Panc1 (cell line): ENCODE data around the gene CNN2. TPM values are rescaled to one million over a fixed set of nuclear protein-coding genes. Genes with fewer than 3 reads are reported as not detected.

Source experiments
- ATAC-seq: fragments of 200-7000 bp; cut with Tn5 transposase; 2 replicates; pipeline ENCODE4 v1.9.1; 2020; ENCODE audit warnings: mild to moderate bottlenecking, moderate library complexity
- BruUV-seq: library from RNA; stranded (reverse); fragments of 400-500 nt; replicated peaks from 2 replicates; lab custom pipeline; 2021; lab: Mats Ljungman, UMichigan
- CTCF ChIA-PET: fragments of 300-600 bp; sonication (Branson Sonifier 250); formaldehyde crosslinking; loops from one replicate; lab custom pipeline; 2022; ENCODE audit warnings: antibody characterized with exemption; lab: Charles Lee
- POLR2A ChIA-PET: fragments of 300-600 bp; sonication (Branson Sonifier 250); formaldehyde crosslinking; loops from one replicate; lab custom pipeline; 2022; ENCODE audit warnings: antibody characterized with exemption; lab: Charles Lee
- DNase-seq: peaks from one replicate; pipeline ENCODE4 v3.0.0-alpha.2; 2010; ENCODE audit warnings: low read depth, low spot score
- H3K27ac ChIP-seq: 2 replicates; pipeline ENCODE4 v1.5.1; 2011; ENCODE audit warnings: mild to moderate bottlenecking, low read length, inconsistent platforms
- H3K27me3 ChIP-seq: fragments of 200-500 bp; sonication (Bioruptor generic); 2 replicates; pipeline ENCODE4 v1.6.0; 2014; ENCODE audit warnings: low read length, inconsistent platforms; ENCODE audit not compliant: control insufficient read depth, insufficient read depth
- H3K36me3 ChIP-seq: fragments of 200-500 bp; sonication (Bioruptor generic); 2 replicates; pipeline ENCODE4 v1.5.1; 2014; ENCODE audit warnings: inconsistent platforms, mild to moderate bottlenecking, low read length, moderate library complexity; ENCODE audit not compliant: control insufficient read depth, insufficient read depth
- H3K4me1 ChIP-seq: 2 replicates; pipeline ENCODE4 v1.5.1; 2011; ENCODE audit warnings: inconsistent platforms, mild to moderate bottlenecking, low read length, moderate library complexity; ENCODE audit not compliant: control insufficient read depth, insufficient read depth
- H3K4me3 ChIP-seq, 2 experiments: 2 replicates each; pipeline ENCODE4 v1.5.1; 2011 to 2012; ENCODE audit warnings: low read depth in 2 of 2, low read length in 2 of 2, mild to moderate bottlenecking in 2 of 2, inconsistent platforms in 1 of 2, moderate library complexity in 1 of 2
- H3K9me3 ChIP-seq: fragments of 200-500 bp; sonication (Bioruptor generic); 2 replicates; pipeline ENCODE4 v1.5.1; 2014; ENCODE audit warnings: low read depth, mild to moderate bottlenecking, inconsistent platforms, low read length, moderate library complexity; ENCODE audit not compliant: control insufficient read depth, insufficient read depth
- CTCF ChIP-seq: fragments of 450-650 bp; IDR thresholded peaks from 2 replicates; pipeline ENCODE4 v1.5.1; 2017; ENCODE audit warnings: mild to moderate bottlenecking
- POLR2AphosphoS5 ChIP-seq: IDR thresholded peaks from 2 replicates; pipeline ENCODE4 v1.6.1; 2012; ENCODE audit warnings: mild to moderate bottlenecking, low read depth, low read length, moderate library complexity
- REST ChIP-seq, 2 experiments: IDR thresholded peaks; 2 replicates each; pipeline ENCODE4 v1.6.1; 2011 to 2012; ENCODE audit warnings: low read depth in 2 of 2, control low read depth in 1 of 2, low read length in 1 of 2, mild to moderate bottlenecking in 1 of 2, moderate library complexity in 1 of 2; ENCODE audit not compliant: insufficient read depth in 1 of 2
- SIN3A ChIP-seq: IDR thresholded peaks from 2 replicates; pipeline ENCODE4 v1.6.1; 2012; ENCODE audit warnings: low read depth, mild to moderate bottlenecking, low read length, moderate library complexity, borderline replicate concordance; ENCODE audit not compliant: insufficient read depth
- TCF7L2 ChIP-seq: IDR thresholded peaks from 2 replicates; pipeline ENCODE4 v1.6.1; 2011; ENCODE audit warnings: mild to moderate bottlenecking, low read depth, low read length, inconsistent platforms
- in situ Hi-C: cut with HindIII; loops from 2 replicates; pipeline ENCODE4 v1.10.0; 2016; ENCODE audit warnings: low sequenced_read_pairs, low pct_unique_long_range_greater_than_20kb
- intact Hi-C: fragments of 100-400 bp; cut with micrococcal nuclease; formaldehyde crosslinking; loops from one replicate; pipeline ENCODE4 v1.10.0; 2022; ENCODE audit not compliant: unreplicated experiment
- total RNA-seq: library from RNA; stranded (reverse); gene quantifications from one replicate; pipeline ENCODE4 v1.2.1, GENCODE V29; 2021; ENCODE audit not compliant: unreplicated experiment

Gene CNN2
- total RNA-seq, 1 experiment from 2014 or later: 203 TPM

- BruUV-seq: no TSS peak
- no peaks in the 10 kb centered on the region for H3K9me3 ChIP-seq
- H3K36me3 ChIP-seq: no peaks in the 10 kb centered on the region
- no peak overlapping the region for H3K27ac ChIP-seq
- no peak for ATAC-seq
- in situ Hi-C loops (no loop called here), intact Hi-C loops (no loop called here)
- DNase-seq: no peak
- TF ChIP-seq POLR2AphosphoS5 (no peak), TCF7L2 (no peak), REST (IDR thresholded peaks at IDR 0.05; ENCODE audit: insufficient read depth in 1 of 2, low read depth in 2 of 2, low read length in 1 of 2) (no peak), CTCF (no peak), SIN3A (no peak)
- ChIA-PET CTCF (no interaction called here), POLR2A (no interaction called here)
- H3K27me3 ChIP-seq: no peaks in the 10 kb centered on the region
- H3K4me1 ChIP-seq: no peaks in the 10 kb centered on the region; the same call in 1 of the 2 replicates
- H3K4me3 ChIP-seq: no peak overlapping the region
These were observed 21.4 kb upstream of the CNN2 start for GRCh38 chr19:1004803-1005664.

GRCh38 chr19:1006711-1007398, 19.6 kb upstream of the CNN2 start:
- Histone ChIP-seq H3K4me3 (no peak overlapping the region), H3K36me3 (no peaks in the 10 kb centered on the region), H3K9me3 (no peaks in the 10 kb centered on the region), H3K27ac (no peak overlapping the region), H3K4me1 (no peaks in the 10 kb centered on the region; the same call in 1 of the 2 replicates), H3K27me3 (no peaks in the 10 kb centered on the region)
- ChIA-PET CTCF (no interaction called here), POLR2A (no interaction called here)
- no peak for TF ChIP-seq SIN3A
- no peak for TF ChIP-seq TCF7L2
- TF ChIP-seq POLR2AphosphoS5: no peak
- TF ChIP-seq REST (IDR thresholded peaks at IDR 0.05; ENCODE audit: insufficient read depth in 1 of 2, low read depth in 2 of 2, low read length in 1 of 2): no peak
- TF ChIP-seq CTCF: peak; percentile 19
- intact Hi-C loops: no loop called here
- ATAC-seq (no peak), DNase-seq (no peak)
- in situ Hi-C loops: no loop called here
- no TSS peak for BruUV-seq
